AG09319 (cell line): Measurements from ENCODE around the gene EXTL2.

Experiments
- DNase-seq: peaks from one replicate; pipeline ENCODE4 v3.0.0-alpha.2; 2010; ENCODE audit warnings: low read depth; ENCODE audit errors: extremely low read depth
- CTCF ChIP-seq: IDR thresholded peaks from 2 replicates; pipeline ENCODE4 v1.5.1; 2011; ENCODE audit warnings: low read depth, mild to moderate bottlenecking, inconsistent platforms, low read length, moderate library complexity

EXTL2 gene

GRCh38 chr1:100931716-100932115 lies 37.1 kb upstream of the EXTL2 start:
- no peak; the same call in 1 of the 2 replicates for TF ChIP-seq CTCF
- DNase-seq: no peak

- TF ChIP-seq CTCF: no peak
- DNase-seq: no peak
Measured at GRCh38 chr1:100930494-100930893, 35.9 kb upstream of the EXTL2 start.

GRCh38 chr1:100928128-100928527 lies 33.5 kb upstream of the EXTL2 start:
- DNase-seq: no peak
- no peak for TF ChIP-seq CTCF

- DNase-seq: no peak
- no peak for TF ChIP-seq CTCF
Measured at GRCh38 chr1:100927276-100927675, 32.6 kb upstream of the EXTL2 start.

- TF ChIP-seq CTCF: no peak
- no peak for DNase-seq
Measured at GRCh38 chr1:100926240-100926639, 31.6 kb upstream of the EXTL2 start.

- no peak for TF ChIP-seq CTCF
- no peak for DNase-seq
Measured at GRCh38 chr1:100924991-100925390, 30.3 kb upstream of the EXTL2 start.

GRCh38 chr1:100924212-100924611 lies 29.6 kb upstream of the EXTL2 start:
- no peak for TF ChIP-seq CTCF
- DNase-seq: no peak
